Embryonic facial prominence (tissue), 1 donor: ENCODE data around the gene STK16.

Source experiments
- DNase-seq: peaks from one replicate; pipeline ENCODE4 v3.0.0-alpha.2; 2016; ENCODE audit errors: extremely low spot score

Gene STK16

DNA sequence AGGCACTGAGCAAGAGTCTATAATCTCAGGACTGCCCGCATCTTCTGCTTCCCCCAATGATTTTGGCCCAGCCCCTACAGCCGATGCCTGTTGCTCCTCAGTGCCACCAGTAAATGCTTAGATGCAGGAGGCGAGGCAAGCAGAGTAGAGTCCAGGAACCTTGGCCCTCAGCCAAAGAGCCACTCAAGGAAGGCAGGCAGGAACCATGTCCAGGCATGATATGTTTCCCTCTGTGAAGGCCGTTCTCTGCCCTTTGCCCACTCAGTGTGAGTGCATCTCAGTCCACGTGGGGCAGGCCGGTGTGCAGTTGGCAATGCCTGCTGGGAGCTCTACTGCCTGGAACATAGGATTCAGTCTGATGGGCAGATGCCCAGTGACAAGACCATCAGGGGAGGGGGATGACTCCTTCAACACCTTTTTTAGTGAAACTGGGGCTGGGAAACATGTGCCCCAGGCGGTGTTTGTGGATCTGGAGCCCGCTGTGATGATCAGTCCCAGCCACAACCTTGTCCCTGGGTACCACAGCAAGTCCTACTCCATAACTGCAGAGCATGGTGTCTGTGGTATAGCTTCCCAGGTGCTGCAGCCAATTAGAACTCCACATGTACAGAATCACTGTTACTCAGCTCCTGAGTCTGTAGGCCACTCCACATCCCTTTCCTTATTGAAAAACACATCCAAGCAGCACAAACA lies 24.2 kb downstream of the STK16 start:
- no peak for DNase-seq

DNA sequence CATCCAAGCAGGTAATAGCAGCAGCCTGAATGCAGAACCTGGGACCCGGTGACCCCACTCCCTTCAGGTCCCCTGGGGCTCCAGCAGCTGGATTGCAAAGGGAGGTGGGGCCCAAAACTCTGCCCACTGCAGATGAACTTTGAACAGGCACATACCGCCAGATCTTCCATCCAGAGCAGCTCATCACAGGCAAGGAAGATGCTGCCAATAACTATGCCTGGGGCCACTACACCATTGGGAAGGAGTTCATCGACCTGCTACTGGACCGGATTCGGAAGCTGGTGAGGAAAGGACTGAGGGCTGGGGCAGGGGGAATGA lies 24.7 kb downstream of the STK16 start:
- DNase-seq: no peak

DNA sequence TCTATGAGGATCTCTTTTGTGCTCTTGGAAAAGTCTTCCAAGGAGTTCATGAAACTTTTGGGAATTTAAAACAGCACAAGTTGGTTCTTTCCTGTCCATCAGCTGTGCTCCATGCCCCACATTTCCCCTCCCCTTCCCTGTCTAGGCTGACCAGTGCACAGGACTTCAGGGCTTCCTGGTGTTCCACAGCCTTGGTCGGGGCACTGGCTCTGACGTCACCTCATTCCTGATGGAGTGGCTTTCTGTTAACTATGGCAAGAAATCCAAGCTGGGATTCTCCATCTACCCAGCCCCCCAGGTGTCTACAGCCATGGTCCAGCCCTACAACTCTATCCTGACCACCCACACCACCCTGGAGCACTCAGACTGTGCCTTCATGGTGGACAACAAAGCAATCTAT lies 25.7 kb downstream of the STK16 start:
- no peak for DNase-seq

DNA sequence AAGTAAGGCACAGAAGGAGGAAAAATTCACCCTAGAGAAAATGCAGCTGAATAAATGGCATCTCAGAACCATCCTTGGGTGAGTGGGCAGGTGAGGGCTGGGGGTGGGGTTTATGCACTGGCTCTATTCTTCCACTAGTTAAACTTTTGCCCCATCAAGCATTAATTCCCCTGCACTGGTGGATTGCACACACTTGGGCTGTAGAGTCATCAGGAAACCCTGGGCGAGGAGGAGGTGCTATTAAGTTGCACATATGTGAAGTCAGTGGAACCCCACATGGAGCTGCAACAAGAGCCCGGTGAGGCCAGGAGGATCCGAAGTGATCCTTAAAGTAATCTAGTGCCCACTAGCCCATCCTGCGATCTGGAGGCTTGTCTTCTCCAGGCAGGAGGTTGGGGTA lies 27.1 kb downstream of the STK16 start:
- no peak for DNase-seq

DNA sequence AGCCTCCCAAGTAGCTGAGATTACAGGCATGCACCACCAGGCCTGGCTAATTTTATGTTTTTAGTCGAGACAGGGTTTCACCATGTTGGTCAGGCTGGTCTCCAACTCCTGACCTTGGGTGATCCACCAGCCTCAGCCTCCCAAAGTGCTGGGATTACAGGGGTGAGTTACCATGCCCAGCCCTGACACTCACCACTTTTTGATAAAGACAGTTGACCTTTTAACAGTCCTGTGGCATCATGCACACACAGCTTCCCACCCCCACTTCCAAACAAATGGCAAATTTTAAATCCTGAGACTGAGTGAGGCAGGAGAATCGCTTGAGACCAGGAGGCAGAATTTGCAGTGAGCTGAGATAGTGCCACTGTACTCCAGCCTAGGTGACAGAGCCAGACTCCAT lies 27.7 kb downstream of the STK16 start:
- no peak for DNase-seq

DNA sequence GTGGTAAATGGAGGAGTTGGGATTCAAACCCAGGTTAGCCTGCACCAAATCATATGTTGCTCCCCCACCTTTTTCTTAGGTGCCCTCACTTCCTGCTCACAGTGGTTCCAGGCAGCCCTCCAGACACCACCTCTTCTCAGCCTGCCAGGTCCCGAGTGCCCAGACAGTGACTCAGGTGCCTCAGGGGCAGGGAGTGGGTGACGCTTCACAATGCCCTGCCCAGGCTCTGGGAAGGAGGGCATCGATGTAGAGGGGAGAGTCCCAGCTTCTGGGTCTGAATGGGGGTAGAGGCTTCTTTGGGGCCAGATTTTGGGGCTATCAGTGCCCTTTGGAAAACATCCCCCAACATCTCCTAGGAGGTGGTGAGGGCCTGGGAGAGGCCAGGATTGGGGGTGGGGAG lies 28.7 kb downstream of the STK16 start:
- no peak for DNase-seq

DNA sequence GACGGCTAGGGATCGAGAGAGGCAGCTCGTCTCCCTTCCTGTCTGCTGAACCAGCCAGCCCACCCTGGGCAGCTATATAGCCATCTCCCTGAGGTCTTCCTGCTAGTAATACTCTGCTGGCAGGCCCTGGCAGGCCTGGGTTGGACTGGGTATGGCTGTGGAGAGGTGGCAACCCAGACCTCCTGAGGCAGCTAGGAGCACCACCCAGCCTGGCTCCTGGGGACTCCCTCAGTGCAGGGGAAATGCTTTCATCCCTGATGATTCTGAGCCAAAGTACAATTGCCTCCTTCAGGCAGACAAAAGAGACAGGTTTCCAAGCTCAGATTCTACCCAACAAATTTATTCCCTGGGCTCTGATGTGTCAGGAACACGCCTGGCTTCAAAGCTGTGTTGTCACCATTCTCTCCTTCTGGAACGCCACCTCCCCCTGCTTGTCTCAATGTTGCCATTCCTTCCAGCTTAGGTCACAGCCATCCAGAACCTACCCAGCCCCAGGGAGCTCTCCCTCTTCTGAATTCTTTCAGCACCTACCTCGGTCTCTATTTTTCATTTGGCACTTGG lies 29.2 kb downstream of the STK16 start:
- no peak for DNase-seq

DNA sequence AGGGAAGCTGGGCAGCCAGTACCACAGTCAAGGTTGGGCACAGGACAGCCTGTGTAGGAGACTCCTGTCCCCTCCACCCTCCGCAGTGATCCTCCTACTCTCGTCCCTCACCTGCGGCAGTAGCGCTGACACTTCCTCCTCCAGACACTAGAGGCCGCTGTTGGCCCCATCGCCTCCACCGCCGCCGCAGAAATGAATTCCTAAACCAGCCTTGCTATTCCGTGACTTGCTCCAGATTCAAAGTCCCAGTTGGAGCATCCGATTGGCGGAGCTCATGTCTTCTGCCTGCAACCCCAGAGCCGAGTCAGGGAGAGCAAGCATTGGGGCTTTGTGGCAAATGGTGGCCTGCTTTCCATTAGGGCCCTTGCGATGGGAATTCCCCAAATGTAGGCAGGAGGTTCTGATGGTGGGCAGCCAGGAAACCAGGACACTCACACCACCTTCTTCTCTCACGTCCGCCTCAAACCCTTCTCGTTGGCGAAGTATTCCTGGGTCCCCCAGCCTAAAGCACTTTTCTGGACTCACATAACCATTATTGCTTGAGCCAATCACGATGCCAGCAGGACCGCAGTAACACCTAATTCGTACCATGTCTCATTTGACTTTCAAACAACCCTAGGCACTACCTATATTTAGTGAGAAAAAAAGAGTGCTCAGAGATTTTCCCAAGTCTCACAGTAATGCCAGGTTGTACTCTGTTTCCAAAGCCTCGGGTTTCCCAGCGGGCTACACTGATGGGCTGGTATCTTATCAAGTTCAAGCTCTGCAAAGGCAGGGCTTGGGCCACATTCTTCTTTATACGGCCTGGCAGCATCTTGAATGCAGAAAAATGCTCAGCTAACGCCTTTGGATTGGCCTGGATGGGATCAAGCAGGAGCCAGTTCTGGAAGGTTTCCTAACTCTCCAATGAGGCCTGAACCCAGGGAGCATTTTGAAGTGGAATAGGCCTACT lies 32.7 kb downstream of the STK16 start:
- DNase-seq: peak; percentile 73

DNA sequence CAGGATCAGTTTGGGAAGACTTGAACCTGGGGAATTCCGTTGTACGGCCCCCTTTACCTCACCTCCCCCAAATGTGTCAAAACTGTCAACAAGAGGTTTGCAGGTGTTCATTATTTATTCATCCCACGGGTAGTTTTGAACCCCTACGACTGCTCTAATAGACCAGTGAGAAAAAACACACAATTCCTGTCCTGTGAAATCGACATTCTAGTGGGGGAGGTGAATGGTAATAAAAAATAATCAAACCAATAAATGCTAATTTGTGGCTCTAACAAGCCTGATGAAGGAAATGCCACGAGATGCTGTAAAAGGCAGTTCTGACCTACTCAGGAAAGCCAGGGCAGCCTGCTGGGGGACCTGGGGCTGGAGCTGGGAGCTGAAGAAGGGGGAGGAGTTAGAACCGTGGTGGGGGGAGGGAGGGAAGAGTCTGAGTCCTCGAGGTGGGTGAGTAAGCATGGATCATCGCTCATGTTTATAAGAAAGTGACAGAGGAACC lies 33.4 kb downstream of the STK16 start:
- DNase-seq: no peak

DNA sequence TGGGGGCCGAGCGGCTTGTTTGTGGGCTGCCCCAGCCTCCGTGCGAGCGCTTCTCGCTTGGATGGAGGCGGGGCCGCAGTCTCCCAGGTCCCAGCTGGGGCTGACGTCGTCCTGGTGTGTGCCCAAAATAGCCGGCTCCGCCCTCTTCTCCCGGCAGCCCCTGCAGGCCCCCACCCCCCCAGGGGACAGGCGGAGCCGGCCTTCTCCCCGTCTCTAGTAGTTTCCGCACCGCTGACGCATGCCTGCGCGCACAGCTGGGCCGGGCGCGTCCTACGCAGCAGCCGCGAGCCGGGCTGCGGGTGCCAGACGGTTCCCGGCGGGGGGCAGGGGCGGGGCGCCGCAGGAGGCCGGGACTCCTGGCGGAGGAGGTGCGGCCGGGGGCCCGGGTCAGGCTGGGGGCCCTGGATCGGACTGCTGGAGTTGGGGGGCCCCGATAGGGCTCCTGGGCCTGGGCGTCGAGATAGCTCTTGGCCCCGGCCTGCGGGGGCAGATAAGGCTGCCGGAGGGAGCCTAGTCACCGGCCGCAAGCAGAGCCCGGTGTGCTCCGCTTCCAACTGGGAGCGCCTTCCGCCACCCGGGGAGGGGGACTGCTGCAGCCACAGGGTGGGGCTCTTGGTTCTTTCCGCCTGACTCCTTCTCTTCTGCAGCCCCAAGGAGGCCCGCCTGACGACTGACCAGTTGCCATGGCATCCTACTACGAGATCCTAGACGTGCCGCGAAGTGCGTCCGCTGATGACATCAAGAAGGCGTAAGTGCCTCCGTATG lies 34.1 kb downstream of the STK16 start, which contains the start of gene DNAJB2:
DNAJB2 (plus strand) TSS at position 216 of the 765 bp plus-strand sequence; CDS start at position 684, 468 bp downstream.
- peak; percentile 95 for DNase-seq

DNA sequence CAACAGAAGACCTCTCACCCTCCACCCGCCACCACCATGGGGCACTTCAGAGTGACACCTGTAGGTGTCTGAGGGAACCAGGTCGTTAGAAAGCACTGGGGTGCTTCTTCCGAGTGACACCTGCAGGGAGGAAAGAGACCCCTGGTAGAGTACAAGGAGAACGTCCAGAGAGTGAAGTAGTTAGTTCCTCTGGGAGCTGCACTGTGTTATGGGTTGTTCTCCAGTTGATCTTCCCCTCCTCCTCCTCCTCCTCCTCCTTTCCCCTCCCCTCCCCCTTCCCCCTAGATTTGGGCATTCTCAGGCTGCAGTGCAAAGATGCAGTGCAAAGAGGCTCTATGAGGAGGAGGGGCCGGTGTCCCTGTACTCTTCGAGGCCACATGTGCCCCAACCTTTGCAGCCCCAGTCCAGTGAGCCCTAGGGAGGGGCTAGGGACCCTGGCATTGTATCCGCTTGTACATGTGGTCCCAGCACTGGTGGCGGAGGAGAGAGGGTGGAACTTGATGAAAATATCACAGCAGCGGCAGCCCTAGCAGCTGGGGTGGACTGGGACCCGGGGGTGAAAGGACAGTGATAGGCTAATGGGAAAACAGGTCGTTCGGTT lies 34.7 kb downstream of the STK16 start:
- no peak for DNase-seq

DNA sequence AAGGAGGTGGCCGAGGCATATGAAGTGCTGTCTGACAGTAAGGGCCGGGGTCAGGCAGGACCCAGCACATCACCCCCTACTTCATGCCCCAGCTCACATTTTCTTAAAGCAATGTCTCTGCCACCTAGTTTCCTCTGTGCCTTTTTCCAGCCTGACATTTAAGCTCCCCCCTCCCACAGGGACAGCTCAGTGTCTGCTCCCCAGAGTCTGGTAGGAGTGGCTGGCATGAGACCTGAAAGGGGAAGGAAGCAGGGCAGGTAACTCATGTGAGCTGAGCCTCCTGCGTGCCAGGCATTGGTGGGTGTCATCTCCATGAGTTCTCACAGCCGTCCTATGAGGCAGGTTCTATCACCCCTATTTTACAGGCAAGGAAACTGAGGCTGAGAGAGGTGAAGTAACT lies 35.4 kb downstream of the STK16 start:
- no peak for DNase-seq

DNA sequence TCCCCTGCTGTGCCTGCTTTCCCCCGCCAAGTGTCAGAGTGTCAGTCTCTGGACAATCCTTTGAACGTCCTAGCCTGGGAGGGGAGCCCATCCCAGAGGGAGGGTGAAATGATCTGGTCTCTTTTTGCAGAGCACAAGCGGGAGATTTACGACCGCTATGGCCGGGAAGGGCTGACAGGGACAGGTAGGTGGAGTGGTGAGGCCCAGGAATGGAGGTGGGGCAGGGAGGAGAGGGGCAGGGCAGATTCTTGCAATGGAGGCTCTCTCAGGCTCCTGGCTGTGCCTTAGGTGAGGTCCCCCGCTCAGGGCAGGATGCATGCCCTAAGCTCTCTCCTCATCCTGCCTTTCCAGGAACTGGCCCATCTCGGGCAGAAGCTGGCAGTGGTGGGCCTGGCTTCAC lies 36.3 kb downstream of the STK16 start:
- no peak for DNase-seq

DNA sequence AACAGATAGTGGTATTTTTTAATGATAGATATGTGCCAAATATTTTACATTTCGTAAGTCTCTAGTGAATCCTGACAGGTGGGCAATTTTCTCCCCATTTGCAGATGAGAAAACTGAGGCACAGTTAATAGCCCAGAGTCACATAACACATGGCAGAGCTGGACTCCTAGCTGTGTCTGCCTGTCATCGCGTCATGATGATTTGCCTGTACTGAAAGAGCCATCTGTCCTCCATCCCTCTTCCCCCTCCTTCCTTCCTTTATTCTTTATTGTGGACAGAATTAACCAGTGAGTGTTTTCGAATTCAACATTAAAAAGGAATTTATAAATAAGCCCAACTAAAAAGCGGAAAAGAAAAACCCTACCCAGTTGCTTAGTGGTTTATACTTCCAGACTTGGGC lies 37.1 kb downstream of the STK16 start:
- DNase-seq: no peak

DNA sequence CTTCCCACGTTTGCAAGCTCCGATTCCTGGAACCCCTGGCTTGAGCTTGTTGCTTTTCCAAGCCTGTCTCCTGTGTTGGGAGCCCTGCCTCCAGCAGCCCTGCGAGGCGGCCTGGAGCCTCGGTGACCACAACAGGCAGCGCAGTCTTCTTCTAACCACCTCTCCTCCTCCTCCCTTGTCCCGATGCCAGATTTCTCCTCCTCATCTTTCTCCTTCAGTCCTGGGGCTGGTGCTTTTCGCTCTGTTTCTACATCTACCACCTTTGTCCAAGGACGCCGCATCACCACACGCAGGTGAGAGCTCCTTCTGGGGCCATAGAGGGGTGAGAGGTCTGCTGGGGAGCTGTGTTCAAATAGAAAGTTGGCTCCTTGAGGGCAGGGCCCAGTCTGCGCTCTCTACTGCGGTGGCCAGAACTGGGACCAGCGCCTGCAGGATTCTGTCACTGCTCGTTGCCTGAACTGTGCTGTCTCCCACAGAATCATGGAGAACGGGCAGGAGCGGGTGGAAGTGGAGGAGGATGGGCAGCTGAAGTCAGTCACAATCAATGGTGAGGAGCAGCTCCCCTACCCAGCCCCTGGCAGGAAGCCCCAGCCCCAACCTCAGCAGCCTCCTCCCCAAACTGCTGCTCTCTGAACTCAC lies 37.8 kb downstream of the STK16 start:
- no peak for DNase-seq

DNA sequence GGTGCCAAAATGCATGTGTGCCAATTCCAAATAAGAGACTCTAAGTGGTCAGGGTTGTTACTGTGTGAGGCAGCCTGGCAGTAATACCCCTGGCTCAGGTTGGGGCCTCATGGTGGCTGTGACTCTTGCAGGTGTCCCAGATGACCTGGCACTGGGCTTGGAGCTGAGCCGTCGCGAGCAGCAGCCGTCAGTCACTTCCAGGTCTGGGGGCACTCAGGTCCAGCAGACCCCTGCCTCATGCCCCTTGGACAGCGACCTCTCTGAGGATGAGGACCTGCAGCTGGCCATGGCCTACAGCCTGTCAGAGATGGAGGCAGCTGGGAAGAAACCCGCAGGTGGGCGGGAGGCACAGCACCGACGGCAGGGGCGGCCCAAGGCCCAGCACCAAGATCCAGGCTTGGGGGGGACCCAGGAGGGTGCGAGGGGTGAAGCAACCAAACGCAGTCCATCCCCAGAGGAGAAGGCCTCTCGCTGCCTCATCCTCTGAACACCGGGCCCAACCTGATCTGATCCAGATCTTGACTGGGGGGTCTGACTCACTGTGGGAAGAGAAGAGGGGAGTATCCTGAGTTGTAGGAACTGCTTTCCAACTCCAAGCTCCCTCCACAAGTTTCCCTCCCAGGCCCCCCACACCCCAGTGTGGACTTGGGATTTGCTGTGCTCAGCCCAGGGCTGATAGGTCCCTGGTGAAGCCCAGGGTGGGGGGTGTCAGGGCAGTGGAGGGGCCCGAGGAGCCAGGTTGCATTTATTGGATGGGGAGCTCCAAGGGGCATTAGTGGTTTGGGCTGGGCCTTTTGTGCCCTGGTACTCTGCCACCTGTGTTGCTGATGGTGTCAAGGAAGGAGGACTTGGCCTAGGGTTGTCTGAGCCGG lies 39.5 kb downstream of the STK16 start:
- DNase-seq: no peak

DNA sequence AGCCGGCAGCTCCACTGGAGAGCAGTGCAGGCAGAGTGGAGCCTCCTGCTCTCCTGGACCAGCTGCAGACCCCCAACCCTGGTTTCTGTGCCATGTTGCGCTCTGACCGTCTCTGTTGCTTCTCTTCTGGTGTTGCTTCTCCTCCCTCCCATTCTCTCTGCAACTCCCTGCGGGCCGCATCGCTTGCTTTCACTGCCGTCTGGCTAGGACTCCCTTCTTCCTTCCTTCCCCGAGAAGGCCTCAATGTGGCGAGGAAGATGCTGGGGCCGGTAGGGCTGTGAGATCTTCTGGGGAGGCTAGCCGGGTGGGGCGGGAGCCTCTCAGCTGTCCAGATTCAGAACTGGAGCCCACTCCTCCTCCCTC lies 40.1 kb downstream of the STK16 start:
- DNase-seq: no peak

DNA sequence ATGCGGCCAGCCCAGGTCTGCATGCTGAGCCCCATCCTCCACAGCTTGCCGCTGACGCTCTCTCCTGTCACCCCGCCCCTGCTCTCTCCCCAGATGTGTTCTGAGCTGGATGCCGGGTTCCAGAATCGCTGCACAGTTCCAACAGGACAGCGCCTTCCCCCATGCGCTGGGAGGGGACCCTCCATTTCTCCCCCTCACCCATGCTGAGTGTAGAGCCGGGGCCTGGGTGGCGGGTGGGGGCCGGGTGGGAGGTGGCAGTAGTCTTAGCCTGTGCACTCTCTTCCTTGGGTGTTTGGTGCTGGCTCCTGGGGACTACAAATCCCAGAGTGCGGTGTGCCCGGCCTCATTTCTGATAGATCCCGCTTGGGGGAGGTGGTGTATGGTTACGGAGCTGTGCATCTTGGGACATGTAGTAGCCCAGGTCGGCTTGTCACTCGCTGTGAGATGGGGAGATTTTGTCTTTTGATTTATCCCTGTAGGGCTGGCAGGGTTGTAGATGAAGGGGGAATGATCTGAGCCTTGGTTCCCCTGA lies 40.7 kb downstream of the STK16 start:
- DNase-seq: no peak

DNA sequence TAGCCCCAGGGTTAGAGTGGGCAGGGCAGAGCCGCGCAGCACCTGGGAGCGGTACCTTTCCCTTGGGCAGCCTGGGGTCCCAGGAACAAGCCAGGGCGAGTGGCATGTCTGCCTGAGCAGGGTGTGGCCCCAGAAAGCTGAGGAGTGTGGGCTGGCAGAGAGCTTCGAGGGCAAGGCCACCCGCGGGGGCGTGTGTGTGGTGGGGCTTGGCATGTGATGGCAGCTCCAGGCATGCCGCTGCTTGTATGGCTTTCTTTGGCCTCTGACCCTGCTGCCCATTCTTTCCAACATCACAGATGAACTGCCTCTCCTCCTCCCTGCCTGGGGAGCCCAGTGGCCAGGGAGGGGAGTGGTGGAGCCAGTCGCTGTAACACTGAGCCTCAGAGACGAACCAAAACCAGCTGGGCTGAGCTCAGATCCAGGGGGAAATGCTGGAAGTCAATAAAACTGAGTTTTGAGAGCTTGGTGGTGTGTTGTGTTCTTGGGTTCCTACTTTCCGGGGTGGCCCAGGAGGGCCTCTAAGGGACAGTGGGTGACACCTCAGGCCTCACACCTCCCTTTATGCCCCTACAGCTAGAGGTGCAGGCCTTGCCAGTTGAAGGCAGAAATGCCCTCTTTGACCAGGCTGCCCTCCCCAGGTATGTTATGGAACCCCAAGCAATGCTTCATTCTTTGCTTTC lies 41.3 kb downstream of the STK16 start:
- DNase-seq: no peak
